GM13976 (cell line): ENCODE measurements around the gene S1PR3.

Experiments
- DNase-seq: peaks from one replicate; pipeline ENCODE4 v3.0.0; 2012; ENCODE audit warnings: low spot score
- in situ Hi-C: fragments of 300-500 bp; cut with MboI; formaldehyde crosslinking; loops from one replicate; pipeline ENCODE4 v1.12.0; 2022; ENCODE audit warnings: low sequenced_read_pairs, mixed read lengths, inconsistent platforms; ENCODE audit not compliant: unreplicated experiment
- TF ChIP-seq, protein P1 (sequence below): IDR thresholded peaks from 2 replicates; pipeline ENCODE4 v1.5.1; 2012; ENCODE audit warnings: borderline replicate concordance, mild to moderate bottlenecking; ENCODE audit not compliant: insufficient read depth; ENCODE audit errors: extremely low read depth, missing control alignments, control extremely low read depth

The S1PR3 gene

DNA sequence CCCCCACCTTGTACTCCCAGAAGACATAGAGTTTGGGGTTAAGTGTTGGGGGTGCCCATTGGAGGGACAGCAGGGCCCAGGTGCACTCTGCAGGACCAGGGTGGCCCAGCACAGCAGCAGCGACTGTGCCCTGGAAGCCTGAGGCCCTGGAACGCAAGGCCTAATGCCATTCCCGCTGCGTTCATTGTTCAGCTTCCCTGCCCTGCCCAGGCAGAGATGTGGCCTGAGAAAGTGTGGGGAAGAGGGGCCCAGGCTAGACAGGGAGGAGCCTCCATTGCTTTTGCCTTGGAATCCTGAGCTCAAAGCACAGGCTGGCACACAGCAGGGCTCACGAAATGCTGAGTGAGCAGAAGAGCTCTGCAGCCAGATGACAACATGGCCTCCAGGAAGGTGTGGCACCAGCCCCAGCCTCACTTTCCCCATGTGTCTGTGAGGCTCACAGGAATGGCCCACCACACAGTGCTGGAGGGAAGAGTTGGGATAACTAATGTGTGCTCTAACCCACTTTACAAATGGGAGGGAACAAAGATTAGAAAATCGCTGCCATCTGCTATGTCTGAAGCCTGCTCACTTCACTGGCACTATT is 19.4 kb downstream of the S1PR3 start:
- no peak for DNase-seq
- TF ChIP-seq, protein P1, sequence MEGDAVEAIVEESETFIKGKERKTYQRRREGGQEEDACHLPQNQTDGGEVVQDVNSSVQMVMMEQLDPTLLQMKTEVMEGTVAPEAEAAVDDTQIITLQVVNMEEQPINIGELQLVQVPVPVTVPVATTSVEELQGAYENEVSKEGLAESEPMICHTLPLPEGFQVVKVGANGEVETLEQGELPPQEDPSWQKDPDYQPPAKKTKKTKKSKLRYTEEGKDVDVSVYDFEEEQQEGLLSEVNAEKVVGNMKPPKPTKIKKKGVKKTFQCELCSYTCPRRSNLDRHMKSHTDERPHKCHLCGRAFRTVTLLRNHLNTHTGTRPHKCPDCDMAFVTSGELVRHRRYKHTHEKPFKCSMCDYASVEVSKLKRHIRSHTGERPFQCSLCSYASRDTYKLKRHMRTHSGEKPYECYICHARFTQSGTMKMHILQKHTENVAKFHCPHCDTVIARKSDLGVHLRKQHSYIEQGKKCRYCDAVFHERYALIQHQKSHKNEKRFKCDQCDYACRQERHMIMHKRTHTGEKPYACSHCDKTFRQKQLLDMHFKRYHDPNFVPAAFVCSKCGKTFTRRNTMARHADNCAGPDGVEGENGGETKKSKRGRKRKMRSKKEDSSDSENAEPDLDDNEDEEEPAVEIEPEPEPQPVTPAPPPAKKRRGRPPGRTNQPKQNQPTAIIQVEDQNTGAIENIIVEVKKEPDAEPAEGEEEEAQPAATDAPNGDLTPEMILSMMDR, result no peak
- in situ Hi-C loops, result no loop called here

DNA sequence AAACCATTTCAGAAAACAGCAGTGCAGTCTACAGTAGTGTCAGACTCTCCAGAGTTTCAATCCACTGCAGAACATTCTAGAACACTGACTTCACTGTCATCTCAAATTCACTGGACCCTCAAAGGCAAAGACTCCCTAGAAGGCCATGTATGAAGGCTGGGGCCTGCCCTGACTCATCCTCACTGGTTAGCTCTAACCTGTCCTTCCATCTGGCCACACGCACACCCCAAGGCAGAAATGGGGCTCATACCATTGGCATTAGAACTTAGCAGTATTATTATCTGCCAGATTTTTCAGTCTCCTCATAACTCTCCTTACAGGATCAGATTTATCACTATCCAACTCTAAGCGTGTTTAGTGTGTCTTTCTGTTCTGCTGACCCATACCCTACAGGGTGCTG is 20.4 kb downstream of the S1PR3 start:
- TF ChIP-seq, protein P1, result no peak
- in situ Hi-C loops, result no loop called here

DNA sequence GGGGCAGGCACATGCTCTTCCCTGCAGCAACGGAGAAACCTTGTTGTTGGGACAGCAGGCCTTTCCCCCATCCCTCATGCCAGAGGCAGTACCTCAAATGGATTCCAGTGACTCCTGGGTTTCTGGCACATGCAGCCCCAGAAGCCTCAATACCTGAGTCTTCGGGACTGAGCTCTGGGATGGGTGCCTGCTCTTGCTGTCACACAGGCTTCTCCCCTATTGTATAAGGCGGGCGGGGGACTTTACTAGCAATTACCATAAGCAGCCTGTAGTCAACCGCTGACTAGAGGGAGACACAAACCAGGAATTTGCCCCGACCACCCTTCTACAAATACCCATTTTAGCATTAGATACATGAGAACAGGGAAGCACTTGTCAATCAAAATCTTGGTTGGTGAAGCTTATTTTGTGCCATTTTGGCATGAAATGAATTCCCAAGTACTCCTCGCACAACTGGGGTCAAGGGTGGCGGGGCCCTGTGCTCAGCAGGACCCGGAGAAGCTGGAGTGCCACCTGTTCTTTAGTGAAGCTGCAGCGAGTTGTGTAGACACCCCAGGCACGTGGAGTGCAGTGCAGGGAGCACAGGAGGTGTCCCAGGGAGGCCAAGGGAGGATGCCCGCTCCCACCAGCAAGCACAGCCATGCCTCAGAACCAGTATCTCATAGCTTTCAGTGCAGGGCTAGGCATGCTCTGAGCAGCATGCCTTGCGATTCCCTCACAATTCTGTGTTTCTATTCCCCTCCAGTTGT is 21.2 kb downstream of the S1PR3 start:
- DNase-seq, result no peak
- in situ Hi-C loops, result no loop called here

More for the DNA sequence above, 20.4 kb downstream of the S1PR3 start:
- no peak for DNase-seq

DNA sequence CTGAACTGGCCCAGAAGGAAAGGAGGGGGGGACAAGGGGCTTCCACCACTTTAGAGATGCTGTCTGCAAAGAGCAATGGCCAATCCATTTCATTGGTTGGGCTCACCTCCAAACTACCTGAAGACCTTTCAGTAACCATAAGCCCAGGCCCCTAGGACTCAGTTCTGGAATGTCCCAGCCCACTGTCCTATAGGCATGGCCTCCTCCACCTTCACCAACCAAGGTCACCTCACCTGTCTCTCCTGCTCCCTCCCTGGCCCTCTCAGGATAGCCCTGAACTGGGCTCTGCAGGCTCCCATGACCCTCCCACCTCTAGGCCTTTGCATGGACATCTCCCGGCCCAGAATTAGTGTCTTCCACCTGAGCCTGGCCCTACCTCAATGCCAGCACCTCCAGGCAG is 22.4 kb downstream of the S1PR3 start:
- in situ Hi-C loops, result no loop called here
- TF ChIP-seq, protein P1, result no peak
- no peak for DNase-seq

More for the DNA sequence above, 21.2 kb downstream of the S1PR3 start:
- TF ChIP-seq, protein P1, result no peak

DNA sequence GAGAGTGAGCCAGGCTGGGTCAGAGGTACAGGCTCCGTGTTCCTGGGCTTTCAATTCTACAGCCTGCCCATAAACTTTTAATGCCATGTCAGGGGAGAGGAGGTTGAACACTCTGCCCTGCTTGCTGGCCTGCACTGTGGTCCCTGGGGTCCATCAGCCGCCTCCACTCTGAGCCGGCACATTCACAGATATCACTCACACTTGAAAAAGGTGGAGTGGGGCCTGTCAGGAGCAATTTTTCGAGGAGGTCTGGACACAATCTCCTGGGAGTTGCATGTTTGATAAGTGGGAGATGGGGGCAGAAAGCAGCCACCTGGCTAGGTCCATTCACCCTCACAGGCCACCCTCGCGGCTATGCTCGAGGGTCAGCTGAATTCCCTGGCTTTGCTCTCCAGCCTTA is 22.9 kb downstream of the S1PR3 start:
- DNase-seq, result no peak
- TF ChIP-seq, protein P1, result no peak
- in situ Hi-C loops, result no loop called here

DNA sequence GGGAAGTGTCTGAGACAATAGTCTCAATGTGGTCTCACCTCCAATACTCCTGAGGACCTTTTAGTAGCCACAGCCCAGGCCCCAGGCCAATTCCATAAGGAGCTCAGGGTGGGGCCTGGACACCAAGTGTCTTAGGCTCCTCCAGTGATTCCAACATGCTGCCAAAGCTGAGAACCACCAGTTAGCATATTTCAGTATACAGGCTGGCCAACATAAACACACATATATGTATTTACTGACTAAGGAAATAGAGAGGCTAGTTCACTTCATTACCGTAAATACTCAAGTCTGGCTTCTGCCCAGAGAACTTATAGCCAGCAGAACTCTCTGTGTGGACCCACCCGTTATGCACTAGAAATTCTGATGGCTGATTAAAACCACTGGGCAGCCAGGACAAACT is 24.1 kb downstream of the S1PR3 start:
- in situ Hi-C loops, result no loop called here
- no peak for DNase-seq
- TF ChIP-seq, protein P1, result no peak

DNA sequence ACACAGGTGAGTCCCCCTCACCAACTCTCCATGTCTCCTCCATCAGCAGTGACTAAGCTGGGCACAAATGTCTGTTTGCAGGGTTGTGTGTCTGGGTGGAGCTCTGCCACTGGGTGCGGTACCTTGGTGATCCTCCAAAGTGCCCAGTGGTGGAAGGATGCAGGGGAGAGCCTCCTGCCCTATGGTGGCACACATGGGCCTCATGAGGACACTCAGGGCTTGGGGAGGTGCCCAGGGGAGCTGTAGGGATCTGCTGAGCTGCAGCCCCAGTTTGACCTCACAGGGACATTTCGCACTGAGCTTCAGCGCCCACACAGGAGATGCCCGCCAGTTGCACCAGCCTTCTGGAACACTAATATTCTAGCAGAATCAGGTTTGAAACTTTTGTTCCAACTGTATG is 29.5 kb downstream of the S1PR3 start:
- TF ChIP-seq, protein P1, result no peak
- DNase-seq, result no peak
- in situ Hi-C loops, result no loop called here
